Brain microvascular endothelial cell (primary cell): ENCODE measurements around the gene ITIH1.

Experiments used
- DNase-seq: peaks from one replicate; pipeline ENCODE4 v3.0.0-alpha.2; 2020
- H3K27ac ChIP-seq: fragments of 250-450 bp; sonication (Bioruptor Pico); 2 replicates; pipeline ENCODE4 v1.5.1; 2020; ENCODE audit warnings: mild to moderate bottlenecking, moderate library complexity
- H3K27me3 ChIP-seq: fragments of 250-450 bp; sonication (Bioruptor Pico); replicated peaks from 2 replicates; pipeline ENCODE4 v1.5.1; 2020; ENCODE audit warnings: mild to moderate bottlenecking
- H3K36me3 ChIP-seq: fragments of 250-450 bp; sonication (Bioruptor Pico); replicated peaks from 2 replicates; pipeline ENCODE4 v1.5.1; 2020; ENCODE audit warnings: mild to moderate bottlenecking
- H3K4me3 ChIP-seq: 2 replicates; pipeline ENCODE4 v1.5.1; 2011; ENCODE audit warnings: low read depth, mild to moderate bottlenecking, control low read depth, low read length, moderate library complexity
- CTCF ChIP-seq: IDR thresholded peaks from 2 replicates; pipeline ENCODE4 v1.5.1; 2011; ENCODE audit warnings: low read depth, mild to moderate bottlenecking, moderate library complexity, low read length, control low read depth, inconsistent platforms; ENCODE audit errors: missing control alignments
- in situ Hi-C: cut with HindIII; loops from 2 replicates; pipeline ENCODE4 v1.10.0; 2017; ENCODE audit warnings: low sequenced_read_pairs, low pct_ligation_motif_present

The ITIH1 gene

GRCh38 chr3:52839268-52839575 is 61.8 kb downstream of the ITIH1 start:
- H3K36me3 ChIP-seq: no peaks in the 10 kb centered on the region
- TF ChIP-seq CTCF: no peak
- no peaks in the 10 kb centered on the region for H3K27me3 ChIP-seq
- no peak overlapping the region for H3K4me3 ChIP-seq
- H3K27ac ChIP-seq: no peak overlapping the region
- no peak for DNase-seq
- in situ Hi-C loops: no loop called here

GRCh38 chr3:52839892-52840545 is 62.6 kb downstream of the ITIH1 start:
- in situ Hi-C loops: no loop called here
- H3K36me3 ChIP-seq: no peaks in the 10 kb centered on the region
- no peak for TF ChIP-seq CTCF
- DNase-seq: no peak
- H3K4me3 ChIP-seq: no peak overlapping the region
- no peaks in the 10 kb centered on the region for H3K27me3 ChIP-seq
- no peak overlapping the region for H3K27ac ChIP-seq

GRCh38 chr3:52841211-52841980 is 64.0 kb downstream of the ITIH1 start:
- Histone ChIP-seq H3K27me3 (no peaks in the 10 kb centered on the region), H3K4me3 (no peak overlapping the region), H3K27ac (no peak overlapping the region), H3K36me3 (no peaks in the 10 kb centered on the region)
- in situ Hi-C loops: no loop called here
- no peak for DNase-seq
- TF ChIP-seq CTCF: no peak
